ENCODE results near the gene KIF16B.

DNA sequence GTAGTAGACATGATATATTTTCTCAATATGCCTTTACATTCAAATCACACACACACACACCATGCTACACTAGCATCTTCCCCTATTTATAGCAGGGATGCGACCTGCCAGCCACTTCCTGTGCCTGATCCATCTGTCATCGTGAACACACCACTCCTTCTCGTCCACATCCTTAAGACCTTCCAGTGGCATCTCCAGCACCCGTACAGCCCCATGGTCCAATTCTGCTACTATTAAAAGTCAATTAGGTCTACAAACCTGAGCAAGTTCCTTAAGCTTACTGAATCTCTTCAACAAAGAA, 54.5 kb downstream of the KIF16B start:
- TF ChIP-seq, protein P1, sequence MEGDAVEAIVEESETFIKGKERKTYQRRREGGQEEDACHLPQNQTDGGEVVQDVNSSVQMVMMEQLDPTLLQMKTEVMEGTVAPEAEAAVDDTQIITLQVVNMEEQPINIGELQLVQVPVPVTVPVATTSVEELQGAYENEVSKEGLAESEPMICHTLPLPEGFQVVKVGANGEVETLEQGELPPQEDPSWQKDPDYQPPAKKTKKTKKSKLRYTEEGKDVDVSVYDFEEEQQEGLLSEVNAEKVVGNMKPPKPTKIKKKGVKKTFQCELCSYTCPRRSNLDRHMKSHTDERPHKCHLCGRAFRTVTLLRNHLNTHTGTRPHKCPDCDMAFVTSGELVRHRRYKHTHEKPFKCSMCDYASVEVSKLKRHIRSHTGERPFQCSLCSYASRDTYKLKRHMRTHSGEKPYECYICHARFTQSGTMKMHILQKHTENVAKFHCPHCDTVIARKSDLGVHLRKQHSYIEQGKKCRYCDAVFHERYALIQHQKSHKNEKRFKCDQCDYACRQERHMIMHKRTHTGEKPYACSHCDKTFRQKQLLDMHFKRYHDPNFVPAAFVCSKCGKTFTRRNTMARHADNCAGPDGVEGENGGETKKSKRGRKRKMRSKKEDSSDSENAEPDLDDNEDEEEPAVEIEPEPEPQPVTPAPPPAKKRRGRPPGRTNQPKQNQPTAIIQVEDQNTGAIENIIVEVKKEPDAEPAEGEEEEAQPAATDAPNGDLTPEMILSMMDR (IDR thresholded peaks at IDR 0.05) = no peak
- TF ChIP-seq POLR2AphosphoS5 (IDR thresholded peaks at IDR 0.05) (no peak), EP300 (IDR thresholded peaks at IDR 0.05) (no peak), POLR2A (IDR thresholded peaks at IDR 0.05) (no peak)

Measured in stomach (tissue), 4 donors.